ENCODE measurements around the gene F2R.

DNA sequence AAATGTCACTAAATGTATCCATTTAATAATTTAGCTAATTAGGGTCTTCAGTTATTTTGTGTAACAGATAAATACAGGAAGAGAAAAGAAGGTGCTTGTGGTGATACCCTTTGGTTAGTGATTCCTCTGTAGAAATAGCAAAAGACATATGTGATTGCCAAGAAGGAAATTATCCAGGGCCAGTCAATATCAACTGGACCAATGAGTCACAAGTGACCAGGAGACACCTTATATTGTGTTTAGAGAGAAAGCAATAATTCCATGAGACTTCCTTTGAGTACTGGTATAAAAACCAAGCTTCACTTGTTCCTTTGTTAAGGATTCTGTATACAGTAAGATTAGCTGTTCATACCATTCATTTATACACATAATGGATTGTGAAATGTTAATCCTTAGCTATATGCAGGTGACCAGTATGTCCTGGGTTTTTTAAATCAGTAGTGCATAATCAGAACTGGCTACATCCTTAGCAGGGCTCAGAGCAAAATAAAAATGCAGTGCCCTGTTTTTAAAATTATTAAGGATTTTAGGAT is 11.7 kb upstream of the F2R start:
- TF ChIP-seq, protein P1, sequence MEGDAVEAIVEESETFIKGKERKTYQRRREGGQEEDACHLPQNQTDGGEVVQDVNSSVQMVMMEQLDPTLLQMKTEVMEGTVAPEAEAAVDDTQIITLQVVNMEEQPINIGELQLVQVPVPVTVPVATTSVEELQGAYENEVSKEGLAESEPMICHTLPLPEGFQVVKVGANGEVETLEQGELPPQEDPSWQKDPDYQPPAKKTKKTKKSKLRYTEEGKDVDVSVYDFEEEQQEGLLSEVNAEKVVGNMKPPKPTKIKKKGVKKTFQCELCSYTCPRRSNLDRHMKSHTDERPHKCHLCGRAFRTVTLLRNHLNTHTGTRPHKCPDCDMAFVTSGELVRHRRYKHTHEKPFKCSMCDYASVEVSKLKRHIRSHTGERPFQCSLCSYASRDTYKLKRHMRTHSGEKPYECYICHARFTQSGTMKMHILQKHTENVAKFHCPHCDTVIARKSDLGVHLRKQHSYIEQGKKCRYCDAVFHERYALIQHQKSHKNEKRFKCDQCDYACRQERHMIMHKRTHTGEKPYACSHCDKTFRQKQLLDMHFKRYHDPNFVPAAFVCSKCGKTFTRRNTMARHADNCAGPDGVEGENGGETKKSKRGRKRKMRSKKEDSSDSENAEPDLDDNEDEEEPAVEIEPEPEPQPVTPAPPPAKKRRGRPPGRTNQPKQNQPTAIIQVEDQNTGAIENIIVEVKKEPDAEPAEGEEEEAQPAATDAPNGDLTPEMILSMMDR (IDR thresholded peaks at IDR 0.05), result no peak
- no peak for TF ChIP-seq POLR2A (IDR thresholded peaks at IDR 0.05)
